GM12878 (cell line): Measurements from ENCODE around the gene ERFL.

Experiments used
- ATF3 ChIP-seq: IDR thresholded peaks from 2 replicates; pipeline ENCODE4 v1.6.1; 2011; ENCODE audit warnings: low read depth, mild to moderate bottlenecking, low read length, moderate library complexity, borderline replicate concordance; ENCODE audit errors: extremely low read depth
- CHD2 ChIP-seq: IDR thresholded peaks from 2 replicates; pipeline ENCODE4 v1.6.1; 2011; ENCODE audit warnings: low read depth, low read length, improper control_type of control experiment, borderline replicate concordance
- CTCF ChIP-seq, 3 experiments: IDR thresholded peaks in 2 of 3; conservative IDR thresholded peaks in 1 of 3; 2 replicates each; pipeline ENCODE4 v1.5.1; 2011; ENCODE audit warnings: low read depth in 3 of 3, low read length in 3 of 3, mild to moderate bottlenecking in 3 of 3, control low read depth in 2 of 3, moderate library complexity in 2 of 3, inconsistent platforms in 1 of 3, mixed read lengths in 1 of 3; ENCODE audit not compliant: control insufficient read depth in 2 of 3, insufficient read depth in 1 of 3; ENCODE audit errors: extremely low read depth in 1 of 3
- FOXM1 ChIP-seq: IDR thresholded peaks from 2 replicates; pipeline ENCODE4 v1.6.1; 2012; ENCODE audit warnings: low read depth, mild to moderate bottlenecking, inconsistent platforms, low read length, moderate library complexity
- NBN ChIP-seq: fragments of 450-650 bp; IDR thresholded peaks from 2 replicates; pipeline ENCODE4 v1.6.1; 2016
- NKRF ChIP-seq: fragments of 450-650 bp; conservative IDR thresholded peaks from 2 replicates; pipeline ENCODE4 v1.6.1; 2017; ENCODE audit warnings: mild to moderate bottlenecking, moderate library complexity
- POLR2AphosphoS5 ChIP-seq: IDR thresholded peaks from 2 replicates; pipeline ENCODE4 v1.6.1; 2011; ENCODE audit warnings: mild to moderate bottlenecking, low read length, inconsistent platforms
- RAD51 ChIP-seq: fragments of 450-650 bp; IDR thresholded peaks from 2 replicates; pipeline ENCODE4 v1.6.1; 2016; ENCODE audit warnings: moderate library complexity, mild to moderate bottlenecking, inconsistent platforms
- SPI1 ChIP-seq: IDR thresholded peaks from 2 replicates; pipeline ENCODE4 v1.6.1; 2011; ENCODE audit warnings: low read depth, mild to moderate bottlenecking, low read length, moderate library complexity, borderline replicate concordance; ENCODE audit not compliant: insufficient read depth

- TF ChIP-seq NKRF: no peak
- TF ChIP-seq SPI1: no peak
- TF ChIP-seq CTCF (IDR thresholded peaks at IDR 0.05 in 2 of 3, conservative IDR thresholded peaks at IDR 0.05 in 1 of 3; ENCODE audit: control insufficient read depth in 2 of 3, extremely low read depth in 1 of 3, insufficient read depth in 1 of 3, low read depth in 3 of 3, low read length in 3 of 3): no peak
- no peak for TF ChIP-seq CHD2
- TF ChIP-seq RAD51: no peak
- TF ChIP-seq POLR2AphosphoS5: no peak
- TF ChIP-seq FOXM1: no peak
- no peak for TF ChIP-seq ATF3
- TF ChIP-seq NBN: no peak
Observed at GRCh38 chr19:41912899-41913537, 15.2 kb downstream of the ERFL start.
